GM19455 (cell line): ENCODE data around the gene PLA2G2F.
"Not testable (repeated sequence)": the region's sequence is repeated elsewhere in the genome, so short reads cannot be mapped to it uniquely, and the experiment has no call there.

Experiments used
- ATAC-seq: cut with Tn5 transposase; IDR thresholded peaks from one replicate; pipeline ENCODE4 v1.9.1; 2021; ENCODE audit not compliant: unreplicated experiment

The PLA2G2F gene

GRCh38 chr1:20112279-20113000, 26.7 kb upstream of the PLA2G2F start:
- no peak for ATAC-seq

- ATAC-seq = no peak
These were observed 25.0 kb upstream of the PLA2G2F start for GRCh38 chr1:20114021-20114648.

- ATAC-seq = no peak
These were observed 23.6 kb upstream of the PLA2G2F start for GRCh38 chr1:20115479-20115878.

- no peak for ATAC-seq
These were observed 23.2 kb upstream of the PLA2G2F start for GRCh38 chr1:20115916-20116315.

- no peak for ATAC-seq
These were observed 21.9 kb upstream of the PLA2G2F start for GRCh38 chr1:20117236-20117635.

- ATAC-seq = no peak
These were observed 19.8 kb upstream of the PLA2G2F start, which contains the start of gene PLA2G2D for GRCh38 chr1:20119347-20119746. TSS of gene PLA2G2D (minus strand) at chr1:20119536. CDS start at chr1:20119498, 38 bp downstream.

GRCh38 chr1:20120796-20121195, 18.3 kb upstream of the PLA2G2F start:
- ATAC-seq = no peak

GRCh38 chr1:20123722-20124455, 15.2 kb upstream of the PLA2G2F start:
- ATAC-seq = no peak

- ATAC-seq = no peak
These were observed 14.6 kb upstream of the PLA2G2F start for GRCh38 chr1:20124456-20125057.

- no peak for ATAC-seq
These were observed 14.0 kb upstream of the PLA2G2F start for GRCh38 chr1:20125100-20125499.

GRCh38 chr1:20126041-20126805, 12.9 kb upstream of the PLA2G2F start:
- no peak for ATAC-seq

GRCh38 chr1:20126806-20127440, 12.2 kb upstream of the PLA2G2F start:
- no peak for ATAC-seq

- not testable (repeated sequence) for ATAC-seq
These were observed 8.6 kb upstream of the PLA2G2F start for GRCh38 chr1:20130518-20130917.

- ATAC-seq = no peak
These were observed 4.1 kb upstream of the PLA2G2F start for GRCh38 chr1:20134995-20135394.

- ATAC-seq = no peak
These were observed 2.9 kb upstream of the PLA2G2F start for GRCh38 chr1:20136249-20136648.

GRCh38 chr1:20137055-20137454, 2.1 kb upstream of the PLA2G2F start:
- no peak for ATAC-seq

GRCh38 chr1:20137604-20138003, 1.5 kb upstream of the PLA2G2F start:
- no peak for ATAC-seq

- ATAC-seq = no peak
These were observed 777 bp upstream of the PLA2G2F start for GRCh38 chr1:20138346-20138745.

- ATAC-seq = no peak
These were observed 871 bp downstream of the PLA2G2F start for GRCh38 chr1:20139776-20140612.
